GM23338 (cell line): Measurements from ENCODE around the gene ZDHHC7. TPM values are rescaled to one million over a fixed set of nuclear protein-coding genes. Genes with fewer than 3 reads are reported as not detected.

Experiments
- ETS1 ChIP-seq: IDR thresholded peaks from 2 replicates; pipeline ENCODE4 v1.6.1; 2016; ENCODE audit warnings: antibody characterized with exemption
- EZH2phosphoT487 ChIP-seq: fragments of 200-600 bp; sonication (generic); IDR thresholded peaks from one replicate; pipeline ENCODE4 v1.8.1; 2018; ENCODE audit warnings: antibody characterized with exemption; ENCODE audit not compliant: unreplicated experiment
- JUNB ChIP-seq: IDR thresholded peaks from one replicate; pipeline ENCODE4 v1.6.1; 2016; ENCODE audit warnings: antibody characterized with exemption; ENCODE audit not compliant: unreplicated experiment
- REST ChIP-seq: IDR thresholded peaks from one replicate; pipeline ENCODE4 v1.6.1; 2018; ENCODE audit warnings: antibody characterized with exemption; ENCODE audit not compliant: unreplicated experiment
- STAT1 ChIP-seq: IDR thresholded peaks from one replicate; pipeline ENCODE4 v1.6.1; 2016; ENCODE audit warnings: antibody characterized with exemption; ENCODE audit not compliant: unreplicated experiment
- ZNF114 ChIP-seq: fragments of 250-450 bp; sonication (Bioruptor Pico); IDR thresholded peaks from 2 replicates; pipeline ENCODE4 v1.5.0; 2020; ENCODE audit warnings: mild to moderate bottlenecking, moderate library complexity
- ZNF331 ChIP-seq: fragments of 250-450 bp; sonication (Bioruptor Pico); IDR thresholded peaks from 2 replicates; pipeline ENCODE4 v1.5.0; 2020; ENCODE audit warnings: low read depth, mild to moderate bottlenecking, moderate library complexity
- ZNF462 ChIP-seq: fragments of 250-450 bp; sonication (Bioruptor Pico); IDR thresholded peaks from 2 replicates; pipeline ENCODE4 v1.5.0; 2020; ENCODE audit warnings: mild to moderate bottlenecking, moderate library complexity
- polyA plus RNA-seq: library from polyadenylated mRNA; unstranded; fragments of >200 nt; fragmentation: Nextera tagmentation; extraction: Ambion mirVana; gene quantifications from 2 replicates; pipeline ENCODE4 v1.2.1, GENCODE V29; 2016
- total RNA-seq: library from RNA; depleted of rRNA; stranded (reverse); fragments of >200 nt; shearing (Covaris generic); gene quantifications from 2 replicates; pipeline ENCODE4 v1.2.3, GENCODE V29; 2014

ZDHHC7 gene
- total and polyA plus RNA-seq, 2 experiments from 2014 or later: 13.1 to 46.1 TPM

- TF ChIP-seq ZNF462 (CRISPR knock-in tag): no peak
- TF ChIP-seq EZH2phosphoT487: no peak
- TF ChIP-seq STAT1: no peak
- TF ChIP-seq ETS1: no peak
- no peak for TF ChIP-seq REST
- TF ChIP-seq ZNF331 (CRISPR knock-in tag): no peak
- no peak for TF ChIP-seq ZNF114 (CRISPR knock-in tag)
- TF ChIP-seq JUNB: no peak
Observed at GRCh38 chr16:85037050-85037410, 25.7 kb upstream of the ZDHHC7 start (continued).
